Endodermal cell (in vitro differentiated cells): ENCODE data around the gene TRAPPC5. TPM values are rescaled to one million over a fixed set of nuclear protein-coding genes. Genes with fewer than 3 reads are reported as not detected.
A peak's percentile ranks its signal among the peaks of the same experiment; 100 is the strongest.

ENCODE experiments used
- DNase-seq: peaks from one replicate; pipeline ENCODE4 v3.0.0-alpha.2; 2017
- H3K27ac ChIP-seq: 2 replicates; pipeline ENCODE4 v1.5.1; 2013; ENCODE audit warnings: mild to moderate bottlenecking, low read depth, low read length, moderate library complexity
- H3K27me3 ChIP-seq: 2 replicates; pipeline ENCODE4 v1.6.1; 2013; ENCODE audit warnings: mild to moderate bottlenecking, low read length, moderate library complexity; ENCODE audit not compliant: insufficient read depth, control insufficient read depth, poor library complexity, severe bottlenecking
- H3K36me3 ChIP-seq: 2 replicates; pipeline ENCODE4 v1.7.0; 2013; ENCODE audit warnings: mild to moderate bottlenecking, low read length, moderate library complexity; ENCODE audit not compliant: control insufficient read depth, insufficient read depth
- H3K4me1 ChIP-seq: one replicate; pipeline ENCODE4 v1.7.0; 2013; ENCODE audit warnings: low read length; ENCODE audit not compliant: control insufficient read depth, insufficient read depth
- H3K4me3 ChIP-seq: 2 replicates; pipeline ENCODE4 v1.5.1; 2013; ENCODE audit warnings: mild to moderate bottlenecking, low read length, moderate library complexity
- H3K9ac ChIP-seq: 2 replicates; pipeline ENCODE4 v1.6.1; 2013; ENCODE audit warnings: mild to moderate bottlenecking, low read length, moderate library complexity; ENCODE audit not compliant: poor library complexity, severe bottlenecking; ENCODE audit errors: extremely low read depth
- H3K9me3 ChIP-seq: 2 replicates; pipeline ENCODE4 v1.6.1; 2013; ENCODE audit warnings: mild to moderate bottlenecking, low read length, moderate library complexity; ENCODE audit not compliant: control insufficient read depth
- H3K27ac Mint-ChIP-seq: 2 replicates; pipeline ENCODE4 v1.8.0; 2020; ENCODE audit warnings: mixed read lengths
- H3K27me3 Mint-ChIP-seq: 2 replicates; pipeline ENCODE4 v1.8.0; 2021; ENCODE audit warnings: mild to moderate bottlenecking, mixed read lengths; ENCODE audit not compliant: insufficient read depth
- H3K36me3 Mint-ChIP-seq: 2 replicates; pipeline ENCODE4 v1.8.0; 2020; ENCODE audit warnings: low read depth, mixed read lengths
- H3K4me1 Mint-ChIP-seq: 2 replicates; pipeline ENCODE4 v1.8.0; 2020; ENCODE audit warnings: mixed read lengths
- H3K4me3 Mint-ChIP-seq: 2 replicates; pipeline ENCODE4 v1.8.0; 2020; ENCODE audit warnings: mild to moderate bottlenecking, moderate library complexity, mixed read lengths
- H3K9me3 Mint-ChIP-seq: 2 replicates; pipeline ENCODE4 v1.8.0; 2020; ENCODE audit warnings: mild to moderate bottlenecking, mixed read lengths
- CTCF ChIP-seq: fragments of 200-600 bp; sonication (generic); conservative IDR thresholded peaks from 2 replicates; pipeline ENCODE4 v1.5.0; 2021; ENCODE audit warnings: antibody characterized with exemption, mild to moderate bottlenecking
- whole genome bisulfite sequencing, 2 experiments: methylation state at CpG; one replicate each; pipeline versions ENCODE4 v1.1.5 to v1.1.7; 2013; ENCODE audit warnings: missing lambda C conversion rate in 2 of 2, mixed read lengths in 1 of 2; ENCODE audit not compliant: insufficient coverage in 1 of 2, insufficient read length in 1 of 2; 5-methylcytosine and 5-hydroxymethylcytosine counted together
- total RNA-seq, 2 donors: library from RNA; stranded (reverse); fragmentation: NEBNext Ultra II Directional in 1 of 2; extraction: Animal tissue kit (Norgen Biotek cat#: 25700) in 1 of 2; gene quantifications; 2 replicates in 1 of 2; 3 replicates in 1 of 2; pipeline ENCODE4 v1.2.1, GENCODE V29; 2021

TRAPPC5 gene
- total RNA-seq, 2 donors from 2014 or later = 64.6 to 93.1 TPM

GRCh38 chr19:7725791-7726190 lies 45.2 kb downstream of the TRAPPC5 start:
- no peaks in the 10 kb centered on the region for H3K9me3 Mint-ChIP-seq
- peaks cover 72% of the 10 kb centered on the region for H3K27me3 Mint-ChIP-seq
- peaks cover 4% of the 10 kb centered on the region for H3K4me1 Mint-ChIP-seq
- no peak overlapping the region for H3K4me3 Mint-ChIP-seq
- no peak for DNase-seq
- TF ChIP-seq CTCF = no peak
- H3K9ac ChIP-seq = no peak overlapping the region
- no peaks in the 10 kb centered on the region for H3K4me1 ChIP-seq
- no peak overlapping the region for H3K4me3 ChIP-seq
- no peak overlapping the region for H3K27ac ChIP-seq
- peaks cover 46% of the 10 kb centered on the region for H3K27me3 ChIP-seq
- no peaks in the 10 kb centered on the region for H3K36me3 Mint-ChIP-seq
- H3K9me3 ChIP-seq = no peaks in the 10 kb centered on the region
- H3K27ac Mint-ChIP-seq = no peak overlapping the region
- no peaks in the 10 kb centered on the region for H3K36me3 ChIP-seq
- WGBS, 2 experiments = 67 to 71% methylated on average over 1 to 2 of the region's 2 CpGs

GRCh38 chr19:7729211-7729610 lies 48.6 kb downstream of the TRAPPC5 start:
- H3K27me3 Mint-ChIP-seq = peaks cover 90% of the 10 kb centered on the region
- no peak overlapping the region for H3K9ac ChIP-seq

GRCh38 chr19:7729831-7730285 lies 49.2 kb downstream of the TRAPPC5 start:
- H3K4me1 ChIP-seq = no peaks in the 10 kb centered on the region
- peaks cover 85% of the 10 kb centered on the region for H3K27me3 ChIP-seq
- Mint-ChIP-seq H3K36me3 (no peaks in the 10 kb centered on the region), H3K4me3 (peak overlapping the region; percentile 34), H3K27ac (no peak overlapping the region), H3K4me1 (peaks cover 4% of the 10 kb centered on the region), H3K27me3 (peaks cover 90% of the 10 kb centered on the region), H3K9me3 (no peaks in the 10 kb centered on the region)
- H3K4me3 ChIP-seq = no peak overlapping the region
- H3K9me3 ChIP-seq = no peaks in the 10 kb centered on the region
- DNase-seq = peak; percentile 67
- TF ChIP-seq CTCF = no peak
- H3K9ac ChIP-seq = no peak overlapping the region
- WGBS, 2 experiments = 32 to 43% methylated on average over 14 to 34 of the region's 34 CpGs
- no peak overlapping the region for H3K27ac ChIP-seq
- no peaks in the 10 kb centered on the region for H3K36me3 ChIP-seq

More at GRCh38 chr19:7729211-7729610, 48.6 kb downstream of the TRAPPC5 start:
- WGBS, 2 experiments = 42 to 63% methylated on average over 6 to 16 of the region's 16 CpGs
- no peaks in the 10 kb centered on the region for H3K9me3 ChIP-seq
- Mint-ChIP-seq H3K27ac (no peak overlapping the region), H3K4me3 (no peak overlapping the region), H3K36me3 (no peaks in the 10 kb centered on the region), H3K9me3 (no peaks in the 10 kb centered on the region), H3K4me1 (peaks cover 4% of the 10 kb centered on the region)
- peaks cover 79% of the 10 kb centered on the region for H3K27me3 ChIP-seq
- H3K4me1 ChIP-seq = no peaks in the 10 kb centered on the region
- no peak overlapping the region for H3K27ac ChIP-seq
- peak; percentile 62 for DNase-seq
- no peak for TF ChIP-seq CTCF
- no peak overlapping the region for H3K4me3 ChIP-seq
- H3K36me3 ChIP-seq = no peaks in the 10 kb centered on the region
